ENCODE data around the gene DAND5. TPM values are rescaled to one million over a fixed set of nuclear protein-coding genes. Genes with fewer than 3 reads are reported as not detected.

Gene DAND5
- total and polyA plus RNA-seq, 12 donors: 0.71 to 14.4 (median 9.7) TPM

- Histone ChIP-seq H3K36me3 (peaks cover 0 to 8% (median 0%) of the 10 kb centered on the region in 9 donors), H3K27me3 (peaks cover 0 to 18% (median 0%) of the 10 kb centered on the region in 7 donors), H3K9me3 (no peaks in the 10 kb centered on the region), H3K27ac (peak overlapping the region in 8 of 10 donors; percentile 28 to 96 (median 76)), H3K4me3 (no peak overlapping the region), H3K4me1 (peaks cover 31 to 99% (median 72%) of the 10 kb centered on the region in 9 donors)
- 72 to 82% methylated on average over 12 of the region's 12 CpGs for WGBS, 2 donors
- ATAC-seq (no peak), DNase-seq (no peak)
- TF ChIP-seq CTCF (IDR thresholded peaks at IDR 0.05): no peak
- intact Hi-C loops (cut with DNase I): no loop called here
These were observed 36.5 kb downstream of the DAND5 start for GRCh38 chr19:13005861-13006370.

- H3K9me3 ChIP-seq: no peaks in the 10 kb centered on the region
- H3K36me3 ChIP-seq: peaks cover 0 to 8% (median 0%) of the 10 kb centered on the region in 9 donors
- intact Hi-C loops (cut with DNase I): no loop called here
- DNase-seq: no peak
- H3K4me1 ChIP-seq: peaks cover 28 to 99% (median 66%) of the 10 kb centered on the region in 9 donors
- peak overlapping the region in 3 of 10 donors; percentile 15 to 33 (median 19) for H3K4me3 ChIP-seq
- TF ChIP-seq CTCF (IDR thresholded peaks at IDR 0.05): no peak
- 58 to 68% methylated on average over 28 of the region's 28 CpGs for WGBS, 2 donors
- peaks cover 0 to 25% (median 0%) of the 10 kb centered on the region in 7 donors for H3K27me3 ChIP-seq
- H3K27ac ChIP-seq: peak overlapping the region; percentile 14 to 96 (median 73)
- ATAC-seq: peak in 4 of 8 donors; percentile 25 to 38 (median 30)
These were observed 37.3 kb downstream of the DAND5 start for GRCh38 chr19:13006431-13007281.

- H3K4me3 ChIP-seq: peak overlapping the region in 2 of 10 donors; percentile 1 to 33
- peaks cover 0 to 8% (median 0%) of the 10 kb centered on the region in 9 donors for H3K36me3 ChIP-seq
- peaks cover 31 to 100% (median 68%) of the 10 kb centered on the region in 9 donors for H3K4me1 ChIP-seq
- H3K27me3 ChIP-seq: peaks cover 0 to 34% (median 0%) of the 10 kb centered on the region in 7 donors
- peak overlapping the region; percentile 14 to 96 (median 73) for H3K27ac ChIP-seq
- H3K9me3 ChIP-seq: no peaks in the 10 kb centered on the region
- ATAC-seq: peak; percentile 5 to 62 (median 44)
- TF ChIP-seq CTCF (IDR thresholded peaks at IDR 0.05): no peak
- WGBS, 2 donors: 48 to 49% methylated on average over 17 of the region's 17 CpGs
- peak; percentile 65 to 72 for DNase-seq
- intact Hi-C loops (cut with DNase I): no loop called here
These were observed 38.1 kb downstream of the DAND5 start for GRCh38 chr19:13007292-13008045.
